KOPT-K1 (cell line): ENCODE measurements around the gene FBXL7.

Source experiments
- H3K27ac ChIP-seq: fragments of 200-600 bp; sonication (generic); 2 replicates; pipeline ENCODE4 v1.5.1; 2016; ENCODE audit warnings: antibody characterized with exemption, mild to moderate bottlenecking, low read depth, low read length; ENCODE audit not compliant: poor library complexity, severe bottlenecking
- H3K36me3 ChIP-seq: fragments of 200-600 bp; sonication (generic); 2 replicates; pipeline ENCODE4 v1.5.1; 2017; ENCODE audit warnings: antibody characterized with exemption, mild to moderate bottlenecking, low read length, moderate library complexity; ENCODE audit not compliant: insufficient read depth
- H3K9me3 ChIP-seq: fragments of 200-600 bp; sonication (generic); 2 replicates; pipeline ENCODE4 v1.5.1; 2017; ENCODE audit warnings: antibody characterized with exemption, low read length, mild to moderate bottlenecking; ENCODE audit not compliant: insufficient read depth, poor library complexity, severe bottlenecking

Gene FBXL7

GRCh38 chr5:15545082-15545481 lies 45.1 kb downstream of the FBXL7 start:
- H3K27ac ChIP-seq = no peak overlapping the region
- H3K9me3 ChIP-seq = no peaks in the 10 kb centered on the region
- no peaks in the 10 kb centered on the region for H3K36me3 ChIP-seq

- Histone ChIP-seq H3K27ac (no peak overlapping the region), H3K9me3 (no peaks in the 10 kb centered on the region), H3K36me3 (no peaks in the 10 kb centered on the region)
Observed at GRCh38 chr5:15547261-15547839, 47.4 kb downstream of the FBXL7 start.

GRCh38 chr5:15549961-15550360 lies 50.0 kb downstream of the FBXL7 start:
- no peaks in the 10 kb centered on the region for H3K9me3 ChIP-seq
- H3K36me3 ChIP-seq = no peaks in the 10 kb centered on the region
- no peak overlapping the region for H3K27ac ChIP-seq

- no peak overlapping the region for H3K27ac ChIP-seq
- no peaks in the 10 kb centered on the region for H3K36me3 ChIP-seq
- H3K9me3 ChIP-seq = no peaks in the 10 kb centered on the region
Observed at GRCh38 chr5:15550502-15551112, 50.6 kb downstream of the FBXL7 start.

- Histone ChIP-seq H3K36me3 (no peaks in the 10 kb centered on the region), H3K27ac (no peak overlapping the region), H3K9me3 (no peaks in the 10 kb centered on the region)
Observed at GRCh38 chr5:15551113-15551504, 51.1 kb downstream of the FBXL7 start.

- H3K9me3 ChIP-seq = no peaks in the 10 kb centered on the region
- H3K27ac ChIP-seq = no peak overlapping the region
- H3K36me3 ChIP-seq = no peaks in the 10 kb centered on the region
Observed at GRCh38 chr5:15554542-15554941, 54.6 kb downstream of the FBXL7 start.

GRCh38 chr5:15555176-15555575 lies 55.2 kb downstream of the FBXL7 start:
- Histone ChIP-seq H3K9me3 (no peaks in the 10 kb centered on the region), H3K27ac (no peak overlapping the region), H3K36me3 (no peaks in the 10 kb centered on the region)

- H3K27ac ChIP-seq = no peak overlapping the region
- no peaks in the 10 kb centered on the region for H3K36me3 ChIP-seq
- no peaks in the 10 kb centered on the region for H3K9me3 ChIP-seq
Observed at GRCh38 chr5:15558240-15558639, 58.3 kb downstream of the FBXL7 start.

- no peaks in the 10 kb centered on the region for H3K9me3 ChIP-seq
- H3K36me3 ChIP-seq = no peaks in the 10 kb centered on the region
- no peak overlapping the region for H3K27ac ChIP-seq
Observed at GRCh38 chr5:15558681-15559080, 58.7 kb downstream of the FBXL7 start.

GRCh38 chr5:15560421-15560820 lies 60.4 kb downstream of the FBXL7 start:
- no peaks in the 10 kb centered on the region for H3K9me3 ChIP-seq
- no peaks in the 10 kb centered on the region for H3K36me3 ChIP-seq

GRCh38 chr5:15564523-15564922 lies 64.5 kb downstream of the FBXL7 start:
- H3K27ac ChIP-seq = no peak overlapping the region
- no peaks in the 10 kb centered on the region for H3K36me3 ChIP-seq
- H3K9me3 ChIP-seq = no peaks in the 10 kb centered on the region

More at GRCh38 chr5:15560421-15560820, 60.4 kb downstream of the FBXL7 start:
- H3K27ac ChIP-seq = no peak overlapping the region

GRCh38 chr5:15564957-15565356 lies 65.0 kb downstream of the FBXL7 start:
- Histone ChIP-seq H3K36me3 (no peaks in the 10 kb centered on the region), H3K9me3 (no peaks in the 10 kb centered on the region), H3K27ac (no peak overlapping the region)

- Histone ChIP-seq H3K9me3 (no peaks in the 10 kb centered on the region), H3K36me3 (no peaks in the 10 kb centered on the region), H3K27ac (no peak overlapping the region)
Observed at GRCh38 chr5:15566306-15566705, 66.3 kb downstream of the FBXL7 start.

- Histone ChIP-seq H3K36me3 (no peaks in the 10 kb centered on the region), H3K9me3 (no peaks in the 10 kb centered on the region), H3K27ac (no peak overlapping the region)
Observed at GRCh38 chr5:15566789-15567188, 66.8 kb downstream of the FBXL7 start.

- H3K36me3 ChIP-seq = no peaks in the 10 kb centered on the region
- no peak overlapping the region for H3K27ac ChIP-seq
- no peaks in the 10 kb centered on the region for H3K9me3 ChIP-seq
Observed at GRCh38 chr5:15570491-15570890, 70.5 kb downstream of the FBXL7 start.

GRCh38 chr5:15571081-15571480 lies 71.1 kb downstream of the FBXL7 start:
- Histone ChIP-seq H3K9me3 (no peaks in the 10 kb centered on the region), H3K27ac (no peak overlapping the region), H3K36me3 (no peaks in the 10 kb centered on the region)
